Ammon's horn (tissue), 1 donor: ENCODE measurements around the gene PAPPA2.
A peak's percentile ranks its signal among the peaks of the same experiment; 100 is the strongest.

Experiments used
- DNase-seq: peaks from one replicate; pipeline ENCODE4 v3.0.0-alpha.2; 2016; ENCODE audit warnings: low spot score

The PAPPA2 gene

GRCh38 chr1:176854758-176855745, 392.1 kb downstream of the PAPPA2 start:
- no peak for DNase-seq

DNA sequence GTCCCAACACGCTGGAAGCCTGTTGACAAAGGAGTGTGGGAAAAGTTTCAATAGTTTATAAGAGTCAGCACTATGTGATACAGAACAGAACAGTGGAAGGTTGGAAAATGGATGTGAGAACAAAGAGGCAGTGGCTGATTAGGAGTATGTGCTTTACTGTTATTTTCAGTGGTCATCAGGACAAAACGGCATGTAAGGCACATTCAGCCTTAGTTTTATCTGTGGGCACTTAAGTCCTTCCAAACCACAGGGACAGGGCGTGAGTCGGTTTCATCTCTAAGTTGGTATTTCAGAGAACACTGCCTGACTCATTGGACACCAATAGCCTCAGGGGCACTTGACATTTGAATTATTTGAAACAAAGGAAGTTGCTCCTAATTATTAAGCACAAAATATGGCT, 394.7 kb downstream of the PAPPA2 start:
- no peak for DNase-seq

GRCh38 chr1:176858433-176858916, 395.5 kb downstream of the PAPPA2 start:
- peak; percentile 18 for DNase-seq

DNA sequence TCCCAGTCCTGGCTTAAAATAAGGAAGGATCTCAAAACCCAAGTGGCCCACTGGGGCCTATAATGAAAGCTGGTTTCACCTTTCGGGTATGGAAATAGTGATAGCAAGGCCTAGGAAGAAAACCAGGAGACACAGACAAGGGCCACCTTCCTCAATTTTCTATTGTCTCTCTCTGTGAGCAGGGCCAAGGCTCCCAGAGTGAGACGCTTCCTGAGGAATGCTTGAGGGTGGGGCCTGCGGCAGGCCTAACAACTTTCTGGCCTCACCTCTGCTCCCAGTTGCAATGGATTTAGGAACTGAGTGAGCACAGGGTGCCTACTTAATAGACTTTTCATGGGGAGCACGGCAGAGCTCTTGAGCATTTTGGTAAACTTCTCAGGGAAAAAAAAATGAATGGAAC, 400.6 kb downstream of the PAPPA2 start:
- no peak for DNase-seq

DNA sequence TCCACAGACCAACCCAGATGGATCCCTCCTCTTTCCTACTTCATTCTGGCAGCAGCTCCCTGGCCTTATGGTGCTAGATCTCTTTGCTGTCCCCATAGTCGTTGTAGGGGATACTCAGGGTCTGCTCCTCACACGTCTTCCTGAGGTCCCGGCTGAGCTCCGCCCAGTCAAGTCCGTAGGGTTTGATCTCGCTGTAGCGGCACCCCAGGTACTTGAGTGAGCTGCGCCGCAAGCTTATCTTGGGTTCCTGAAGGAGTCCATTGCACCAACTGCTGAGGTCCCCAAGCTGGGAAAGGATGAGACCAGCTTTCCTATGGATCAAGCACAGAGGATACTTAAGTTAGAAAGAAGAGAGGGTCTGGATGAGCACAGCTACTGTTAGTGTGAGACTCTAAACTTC, 401.2 kb downstream of the PAPPA2 start:
- DNase-seq = no peak

GRCh38 chr1:176866011-176866714, 403.2 kb downstream of the PAPPA2 start:
- no peak for DNase-seq

- DNase-seq = no peak
Observed at GRCh38 chr1:176869577-176869976, 406.6 kb downstream of the PAPPA2 start.

DNA sequence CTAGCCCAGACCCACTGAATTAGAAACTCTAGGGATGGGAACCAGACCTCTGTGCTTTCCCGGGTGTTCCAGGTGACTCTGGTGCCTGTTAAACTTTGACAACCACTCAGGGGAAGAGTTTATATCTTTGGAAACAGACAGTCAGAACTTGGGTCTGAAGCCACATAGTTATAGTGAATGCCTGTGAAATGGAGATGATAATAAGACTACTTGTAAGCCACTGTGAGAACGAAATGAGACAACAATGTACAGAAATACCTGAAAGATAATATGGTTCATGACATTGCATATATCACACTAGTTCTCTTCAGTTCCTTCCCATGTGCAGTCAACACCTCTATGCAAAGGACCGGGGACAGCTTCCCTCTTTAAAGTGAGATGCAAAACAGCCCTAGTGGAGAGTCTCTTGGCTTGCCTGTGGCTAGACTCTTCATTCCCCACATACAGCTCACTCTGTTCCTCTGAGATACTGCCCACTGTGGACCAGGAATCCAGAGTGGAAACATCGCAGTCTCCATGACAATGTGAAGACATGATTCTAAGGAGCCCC, 414.1 kb downstream of the PAPPA2 start:
- DNase-seq = no peak

DNA sequence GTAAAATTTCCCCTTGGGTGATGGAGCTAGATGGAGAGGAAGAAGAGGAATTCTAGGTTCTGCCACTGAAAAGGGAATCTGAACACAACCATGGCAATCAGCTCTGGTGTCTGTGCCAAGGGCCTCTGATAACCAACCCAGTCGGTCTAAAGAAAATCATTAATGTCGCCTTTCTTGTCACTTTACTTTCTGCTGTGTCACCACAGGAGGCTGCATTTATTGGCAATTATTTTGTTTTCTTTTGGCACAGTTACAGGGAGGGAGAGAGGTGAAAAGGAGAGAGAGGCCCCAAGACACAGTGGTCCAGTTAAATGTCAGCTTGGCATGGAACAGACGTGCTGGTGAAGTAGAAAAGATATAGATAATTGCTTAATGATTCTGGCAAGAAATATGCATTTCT, 414.6 kb downstream of the PAPPA2 start:
- no peak for DNase-seq

DNA sequence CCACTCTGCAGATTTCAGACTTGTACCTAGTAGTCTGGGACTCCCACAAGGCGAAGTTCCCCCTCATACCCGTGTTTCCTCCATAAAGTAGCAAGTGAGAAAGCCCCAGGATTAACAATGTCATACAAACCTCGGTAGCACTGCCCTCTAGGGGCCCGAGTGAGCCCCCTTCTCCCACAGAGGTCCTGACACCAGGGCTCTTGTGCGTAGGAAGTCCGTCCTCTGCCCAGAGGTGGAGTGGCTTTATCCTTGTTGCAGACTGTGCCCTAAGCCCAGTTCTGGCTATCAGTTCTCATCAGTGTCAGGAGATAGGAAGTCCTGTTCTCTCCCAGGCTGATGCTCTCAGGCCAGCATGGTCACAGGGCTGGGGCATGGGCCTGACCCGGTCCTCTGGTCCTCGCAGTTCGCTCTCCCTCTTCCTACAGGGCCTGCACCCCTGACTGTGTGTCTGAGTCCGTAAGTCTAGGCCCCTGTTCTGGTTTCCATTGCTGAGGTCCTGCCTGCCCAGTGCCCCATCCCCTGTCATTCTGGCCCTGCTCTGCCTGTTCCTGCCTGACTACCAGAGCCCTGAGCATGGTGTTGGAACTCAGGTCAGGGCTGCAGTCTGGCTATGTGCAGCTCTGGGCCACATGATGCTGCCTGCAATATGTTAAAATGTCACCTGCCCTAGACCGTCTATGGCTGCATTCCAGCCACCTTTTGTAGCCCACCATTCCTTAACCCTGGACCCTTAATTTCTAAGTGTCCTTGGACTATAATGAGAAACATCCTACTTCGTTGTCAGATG, 416.0 kb downstream of the PAPPA2 start:
- DNase-seq = no peak

- DNase-seq = no peak
Observed at GRCh38 chr1:176879784-176880620, 417.0 kb downstream of the PAPPA2 start.

GRCh38 chr1:176880955-176881595, 418.1 kb downstream of the PAPPA2 start:
- DNase-seq = peak; percentile 84

DNA sequence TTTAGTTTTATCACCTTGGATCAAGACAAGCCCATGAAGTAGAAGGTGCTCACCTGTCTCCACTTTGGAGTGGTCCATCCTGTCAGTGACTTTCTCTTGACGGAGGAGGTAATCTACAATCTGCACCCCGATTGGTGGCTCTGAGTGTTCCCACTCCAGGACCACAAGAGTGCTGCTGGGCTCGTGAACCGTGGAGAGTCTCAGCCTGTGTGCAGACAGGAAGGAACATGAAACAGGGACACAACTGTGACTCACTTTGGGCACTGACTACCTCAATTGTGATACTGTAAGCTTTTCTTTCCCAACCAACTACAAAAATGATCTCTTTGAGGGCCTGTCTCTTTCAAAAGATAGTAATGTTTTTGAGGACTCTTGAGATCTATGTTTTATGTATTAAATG, 421.3 kb downstream of the PAPPA2 start:
- no peak for DNase-seq

DNA sequence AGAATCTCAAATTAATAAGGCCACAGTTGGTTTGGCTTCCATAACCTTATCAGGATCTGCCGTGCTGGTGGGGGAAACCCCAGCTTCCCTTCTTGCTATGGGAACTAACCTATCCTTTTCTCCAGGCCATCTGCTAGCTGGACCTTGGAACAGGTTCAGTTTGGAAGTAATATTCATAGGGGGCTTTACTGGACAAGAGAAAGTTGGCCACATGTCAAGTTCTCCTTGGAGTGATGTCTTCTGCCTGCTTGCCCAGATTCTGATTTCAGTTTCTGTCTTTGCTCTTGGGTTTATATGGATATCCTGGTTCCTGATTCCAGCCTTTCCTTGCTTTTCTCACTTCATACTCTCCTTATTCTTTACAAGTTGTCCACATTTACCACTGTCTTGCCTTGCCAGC, 421.9 kb downstream of the PAPPA2 start:
- no peak for DNase-seq

DNA sequence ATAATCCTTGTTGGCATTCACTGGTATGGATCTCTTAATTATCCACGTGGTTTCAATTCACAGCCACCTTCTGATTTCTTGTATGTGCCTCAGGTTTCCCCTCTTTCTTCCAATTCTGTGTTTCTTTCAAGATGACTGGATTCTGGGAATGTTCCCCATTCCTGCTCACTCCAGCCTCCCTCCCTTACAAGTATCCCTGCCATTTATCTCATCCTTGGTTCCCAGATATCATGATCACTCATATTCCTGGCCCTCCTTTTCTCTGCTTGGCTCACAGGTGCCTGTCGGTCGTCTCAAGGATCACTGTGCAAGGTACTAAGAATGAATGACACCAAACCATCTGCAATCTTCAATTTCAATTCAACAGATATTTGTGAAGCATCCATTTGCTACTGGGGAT, 422.4 kb downstream of the PAPPA2 start:
- DNase-seq = no peak

GRCh38 chr1:176885751-176886150, 422.8 kb downstream of the PAPPA2 start:
- no peak for DNase-seq

DNA sequence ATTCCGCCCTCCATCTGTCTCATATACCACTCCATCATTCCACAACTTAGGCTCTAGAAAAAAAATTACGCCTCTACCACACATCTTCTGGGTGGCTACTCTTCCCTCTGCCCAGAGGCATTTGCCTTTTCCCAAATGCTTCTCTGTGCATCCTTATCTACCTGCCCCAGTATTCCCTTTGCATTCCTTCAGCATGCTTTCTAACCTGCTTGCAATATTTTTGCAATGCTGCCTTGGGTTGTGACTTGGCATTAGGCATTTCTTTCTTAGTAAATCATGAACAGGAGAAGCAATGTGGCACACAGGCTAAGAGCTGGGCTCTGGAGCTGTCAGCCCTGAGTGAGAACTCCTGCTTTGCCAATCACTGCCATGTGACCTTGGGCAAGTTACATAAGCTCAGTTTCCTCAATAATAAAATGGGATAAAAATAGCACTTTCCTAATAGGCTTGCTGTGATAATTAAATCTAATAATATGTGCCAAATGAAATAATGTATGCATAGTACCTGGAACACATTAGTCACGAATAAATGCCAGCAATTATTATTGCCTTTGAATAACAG, 425.6 kb downstream of the PAPPA2 start:
- peak; percentile 61 for DNase-seq

- DNase-seq = no peak
Observed at GRCh38 chr1:176893625-176894352, 430.8 kb downstream of the PAPPA2 start.

GRCh38 chr1:176894450-176894849, 431.5 kb downstream of the PAPPA2 start:
- DNase-seq = no peak
